ENCODE results near the gene BRK1.
"Not testable (repeated sequence)": the region's sequence is repeated elsewhere in the genome, so short reads cannot be mapped to it uniquely, and the experiment has no call there.

Gene BRK1

DNA sequence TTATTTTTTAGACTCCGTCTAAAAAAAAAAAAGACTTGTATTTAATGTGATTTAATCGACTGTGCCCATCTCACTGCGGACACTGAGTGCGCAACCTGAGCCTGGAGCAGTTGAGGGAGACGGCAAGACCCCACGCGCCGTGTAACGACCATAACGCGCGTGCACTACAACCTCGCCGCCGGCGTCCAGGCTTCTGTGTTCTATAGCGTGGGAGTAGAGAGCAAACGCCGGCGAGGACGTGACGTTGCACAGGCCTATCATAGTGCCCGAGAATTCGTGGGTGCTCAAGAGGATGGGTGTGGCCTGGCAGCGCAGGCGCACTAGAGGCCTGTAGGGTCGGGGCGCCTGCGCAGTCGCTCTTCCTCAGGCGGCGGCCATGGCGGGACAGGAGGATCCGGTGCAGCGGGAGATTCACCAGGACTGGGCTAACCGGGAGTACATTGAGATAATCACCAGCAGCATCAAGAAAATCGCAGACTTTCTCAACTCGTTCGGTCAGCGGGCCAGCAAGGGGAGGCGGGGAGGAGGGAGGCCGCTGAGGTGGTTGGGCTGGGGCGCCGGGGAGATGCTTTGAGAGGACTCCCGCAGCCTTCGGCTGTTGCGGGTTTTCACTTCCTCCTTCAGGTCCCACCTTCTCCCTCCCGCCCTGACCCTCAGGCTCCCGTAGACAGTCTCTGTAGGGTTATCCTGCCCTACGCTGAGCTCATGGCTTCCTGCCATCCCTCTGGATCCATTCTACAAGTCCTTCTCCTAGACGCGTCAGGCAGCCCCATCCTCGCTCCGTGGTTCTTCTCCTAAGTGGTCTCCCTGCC, at the start of gene BRK1:
TSS of gene BRK1 (plus strand) at position 350 of the 812 bp plus-strand sequence. CDS start at position 377, 27 bp downstream.
- DNase-seq (ENCODE audit: low read depth) = peak; percentile 90

DNA sequence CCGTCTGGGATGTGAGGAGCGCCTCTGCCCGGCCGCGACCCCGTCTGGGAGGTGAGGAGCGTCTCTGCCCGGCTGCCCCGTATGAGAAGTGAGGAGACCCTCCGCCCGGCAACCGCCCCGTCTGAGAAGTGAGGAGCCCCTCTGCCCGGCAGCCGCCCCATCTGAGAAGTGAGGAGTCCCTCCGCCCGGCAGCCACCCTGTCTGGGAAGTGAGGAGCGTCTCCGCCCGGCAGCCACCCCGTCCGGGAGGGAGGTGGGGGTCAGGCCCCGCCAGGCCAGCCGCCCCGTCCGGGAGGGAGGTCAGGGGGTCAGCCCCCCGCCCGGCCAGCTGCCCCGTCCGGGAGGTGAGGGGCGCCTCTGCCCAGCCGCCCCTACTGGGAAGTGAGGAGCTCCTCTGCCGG, 45.4 kb upstream of the BRK1 start:
- DNase-seq (ENCODE audit: low read depth) = not testable (repeated sequence)

DNA sequence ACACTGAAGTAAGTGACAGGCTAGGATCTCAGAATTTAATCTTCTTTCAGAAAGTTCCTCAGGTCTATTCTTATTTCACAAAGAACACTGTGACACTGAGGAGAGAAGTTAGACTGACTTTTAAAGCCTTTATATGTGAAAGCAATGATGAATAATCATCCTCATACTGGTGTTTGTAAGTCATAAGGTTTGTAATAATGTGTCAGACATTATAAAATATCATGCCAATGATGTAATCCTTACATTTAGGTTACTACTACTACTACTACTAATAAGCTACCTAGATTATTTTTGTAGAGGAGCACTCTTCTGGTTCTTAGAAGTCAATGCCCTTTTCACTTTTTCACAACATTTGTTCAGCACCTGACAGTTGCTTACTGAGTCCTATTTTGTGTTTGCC, 40.8 kb upstream of the BRK1 start:
- no peak for DNase-seq (ENCODE audit: low read depth)

DNA sequence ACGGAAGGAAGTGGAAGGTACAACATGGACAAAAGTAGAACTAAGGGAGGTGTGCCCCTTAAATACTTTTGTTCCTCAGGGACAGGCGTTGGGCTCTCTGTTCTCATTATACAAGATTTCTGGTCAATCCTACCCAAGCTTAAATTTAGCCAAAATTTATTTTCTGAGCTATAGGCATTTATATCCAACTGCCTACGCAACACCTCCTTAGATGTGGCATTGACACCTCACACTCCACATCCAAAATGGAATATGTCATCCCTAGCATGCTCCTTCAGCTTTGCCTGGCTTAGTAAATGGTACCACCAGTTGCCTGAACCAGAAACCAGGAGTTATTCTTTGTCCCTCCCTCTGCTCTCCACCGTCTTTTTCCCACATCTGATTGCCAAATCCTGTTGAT, 33.6 kb upstream of the BRK1 start:
- no peak for DNase-seq (ENCODE audit: low read depth)

DNA sequence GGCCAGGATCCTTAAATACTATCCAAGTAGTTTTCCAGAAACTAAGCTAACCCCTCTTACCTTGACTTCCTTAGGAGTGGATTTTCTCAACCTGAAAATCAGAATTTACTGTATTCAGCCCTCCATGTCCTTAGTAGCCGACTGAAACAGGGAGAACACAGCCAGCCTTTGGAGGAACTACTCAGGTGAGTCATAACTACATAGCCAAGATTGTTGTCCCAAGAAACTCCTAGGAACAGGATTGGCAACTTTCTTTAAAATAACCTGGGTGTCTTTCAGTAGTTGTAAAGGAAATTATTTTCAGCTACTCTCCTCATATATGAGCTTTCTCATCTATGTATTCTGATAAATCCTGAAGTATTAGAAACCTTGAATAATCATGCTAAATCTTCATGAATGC, 29.7 kb upstream of the BRK1 start:
- no peak for DNase-seq (ENCODE audit: low read depth)

DNA sequence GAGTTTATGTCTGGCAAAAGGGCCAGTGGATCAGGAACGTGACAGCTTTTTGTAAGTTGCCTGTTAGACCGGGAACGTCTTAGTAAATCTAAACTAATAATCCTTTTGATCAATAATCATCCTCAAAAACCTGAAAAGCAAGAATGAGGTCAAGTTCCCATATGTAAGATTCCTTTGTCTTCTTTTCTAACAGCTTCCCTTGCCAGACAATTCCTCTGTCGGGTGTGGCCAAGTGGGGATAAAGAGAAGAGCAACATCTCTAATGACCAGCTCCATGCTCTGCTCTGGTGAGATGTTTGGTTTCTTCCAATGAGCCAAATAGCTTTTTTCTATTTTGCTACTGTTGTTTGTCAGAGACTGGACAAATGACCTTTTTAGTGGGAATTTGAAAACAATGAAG, 27.2 kb upstream of the BRK1 start:
- no peak for DNase-seq (ENCODE audit: low read depth)

DNA sequence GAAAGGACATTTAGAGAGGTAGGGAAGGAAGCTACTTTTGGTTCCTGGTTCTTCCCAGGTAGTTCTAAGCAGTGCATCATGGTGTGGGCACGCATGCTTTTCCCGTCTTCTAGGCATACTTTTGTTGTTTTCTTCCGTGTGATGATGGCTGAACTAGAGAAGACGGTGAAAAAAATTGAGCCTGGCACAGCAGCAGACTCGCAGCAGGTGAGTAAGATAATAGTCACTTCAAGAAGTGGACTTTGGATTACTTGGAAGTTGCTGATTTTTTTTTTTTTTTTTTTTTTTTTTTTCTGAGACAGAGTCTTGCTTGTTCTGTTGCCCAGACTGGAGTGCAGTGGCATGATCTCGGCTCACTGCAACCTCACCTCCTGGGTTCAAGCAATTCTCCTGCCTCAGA, 25.3 kb upstream of the BRK1 start:
- DNase-seq (ENCODE audit: low read depth) = no peak

DNA sequence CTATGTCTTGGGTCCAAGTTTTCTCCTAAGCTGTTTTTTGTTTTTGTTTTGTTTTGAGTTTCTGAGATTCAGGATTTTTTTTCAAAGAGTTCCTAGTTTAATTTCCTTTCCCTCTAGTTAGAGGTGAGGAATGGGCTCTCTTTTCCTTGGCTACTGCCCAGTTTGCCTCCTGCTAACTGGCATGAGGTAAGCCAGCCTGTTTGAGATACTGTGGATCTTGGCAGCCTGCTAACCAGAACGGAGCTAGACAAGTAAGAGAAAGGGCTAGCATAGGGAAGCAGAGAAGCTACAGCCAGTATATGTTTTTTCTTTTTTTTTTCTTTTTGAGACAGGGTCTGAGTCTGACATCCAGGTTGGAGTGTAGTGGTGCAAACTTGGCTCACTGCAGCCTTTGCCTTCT, 24.7 kb upstream of the BRK1 start:
- not testable (repeated sequence) for DNase-seq (ENCODE audit: low read depth)

DNA sequence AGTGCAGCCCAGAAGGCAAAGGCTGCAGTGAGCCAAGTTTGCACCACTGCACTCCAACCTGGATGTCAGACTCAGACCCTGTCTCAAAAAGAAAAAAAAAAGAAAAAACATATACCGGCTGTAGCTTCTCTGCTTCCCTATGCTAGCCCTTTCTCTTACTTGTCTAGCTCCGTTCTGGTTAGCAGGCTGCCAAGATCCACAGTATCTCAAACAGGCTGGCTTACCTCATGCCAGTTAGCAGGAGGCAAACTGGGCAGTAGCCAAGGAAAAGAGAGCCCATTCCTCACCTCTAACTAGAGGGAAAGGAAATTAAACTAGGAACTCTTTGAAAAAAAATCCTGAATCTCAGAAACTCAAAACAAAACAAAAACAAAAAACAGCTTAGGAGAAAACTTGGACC, 24.1 kb upstream of the BRK1 start:
- not testable (repeated sequence) for DNase-seq (ENCODE audit: low read depth)

DNA sequence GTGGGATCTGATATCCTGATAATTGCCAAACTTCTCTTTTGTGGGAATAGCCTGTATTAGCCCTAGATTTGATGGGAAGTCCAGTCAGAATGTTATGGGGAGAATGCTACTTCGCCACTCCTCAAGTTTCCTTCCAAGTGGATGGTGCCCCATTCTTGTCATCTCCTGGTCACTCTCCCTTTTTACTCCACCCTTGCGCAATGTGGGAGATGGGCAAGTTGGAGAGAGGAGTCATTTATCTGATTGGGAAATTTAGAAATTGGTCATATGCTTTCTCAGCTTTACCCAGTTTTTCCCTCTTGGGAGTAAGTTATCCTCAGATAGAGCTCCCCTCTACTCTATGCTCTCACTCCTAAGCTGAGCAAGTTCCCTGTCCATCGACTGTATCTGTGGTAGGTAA, 21.8 kb upstream of the BRK1 start:
- DNase-seq (ENCODE audit: low read depth) = no peak

DNA sequence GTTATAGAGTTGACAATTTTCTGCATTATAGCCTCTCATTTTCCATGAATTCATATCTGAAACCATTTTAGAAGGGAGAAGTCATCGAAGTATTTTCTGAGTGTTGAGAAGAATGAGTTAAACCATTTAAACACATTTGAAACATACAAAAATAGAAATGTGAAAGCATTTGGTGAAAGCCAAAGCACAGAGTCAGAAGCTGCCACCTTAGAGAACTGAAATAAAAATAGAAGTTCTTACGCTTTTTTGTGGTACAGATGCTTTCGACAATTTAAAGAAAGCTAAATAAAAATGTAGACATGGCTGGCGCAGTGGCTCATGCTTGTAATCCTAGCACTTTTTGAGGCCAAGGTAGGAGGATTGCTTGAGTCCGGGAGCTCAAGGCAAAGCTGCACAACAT, 16.4 kb upstream of the BRK1 start:
- no peak for DNase-seq (ENCODE audit: low read depth)

DNA sequence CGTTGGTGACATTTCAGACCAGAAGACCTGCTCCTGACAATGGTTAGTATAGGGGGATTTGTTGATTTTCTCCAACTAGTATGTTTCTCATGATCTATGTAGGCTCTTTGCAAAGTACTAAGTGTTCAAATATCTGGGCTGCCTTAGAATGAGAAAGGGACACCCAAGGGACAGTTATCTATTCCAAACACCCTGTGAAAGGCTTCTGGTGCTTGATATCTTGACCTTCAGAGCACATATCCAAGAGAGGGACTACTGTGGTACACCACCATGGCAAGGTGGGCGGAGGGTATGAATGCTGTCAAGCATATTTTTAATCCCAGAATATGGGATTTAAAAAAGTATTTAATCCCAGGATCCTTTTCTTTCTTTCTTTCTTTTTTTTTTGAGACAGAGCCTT, 8.6 kb upstream of the BRK1 start:
- DNase-seq (ENCODE audit: low read depth) = no peak

DNA sequence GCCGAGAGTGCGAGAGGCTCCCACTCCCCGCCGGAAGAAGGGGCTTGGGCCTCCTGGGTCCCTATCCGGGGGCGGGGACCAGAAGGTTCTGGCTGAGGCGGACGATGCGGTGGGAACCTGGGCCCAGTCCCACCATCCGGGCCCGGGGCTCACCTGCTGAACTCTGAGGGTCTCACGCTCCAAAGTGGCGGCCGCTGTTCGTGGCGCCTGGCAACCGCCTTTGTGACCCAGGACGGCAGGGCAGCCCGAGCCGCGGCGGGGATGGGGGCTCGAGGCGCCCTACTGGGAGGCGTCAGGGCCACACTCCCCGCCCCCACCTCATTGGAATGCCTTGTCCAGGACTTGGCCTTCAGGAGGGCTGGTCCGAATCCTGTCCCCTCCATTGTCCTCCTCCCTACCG, 7.4 kb upstream of the BRK1 start, which contains the start of gene FANCD2OS:
TSS of gene FANCD2OS (minus strand) at position 165 of the 400 bp plus-strand sequence. CDS start 3,481 bp downstream, outside the sequence.
- no peak for DNase-seq (ENCODE audit: low read depth)

DNA sequence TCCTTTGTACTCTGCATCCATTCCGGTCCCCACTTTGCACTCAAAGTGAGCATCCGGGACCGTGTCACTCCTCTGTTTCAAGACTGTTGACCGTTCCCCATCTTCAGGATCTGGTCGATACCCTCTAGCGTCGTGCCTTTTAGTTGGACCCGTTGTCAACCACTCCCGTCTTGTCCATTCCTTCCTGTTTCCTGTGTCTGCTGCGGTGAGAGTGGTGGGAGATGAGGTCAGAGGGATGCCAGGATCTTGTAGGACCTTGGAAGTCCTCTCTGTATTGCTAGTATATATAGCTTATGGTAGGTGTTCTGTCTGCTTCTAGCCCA, 624 bp downstream of the BRK1 start:
- peak; percentile 16 for DNase-seq (ENCODE audit: low read depth)

DNA sequence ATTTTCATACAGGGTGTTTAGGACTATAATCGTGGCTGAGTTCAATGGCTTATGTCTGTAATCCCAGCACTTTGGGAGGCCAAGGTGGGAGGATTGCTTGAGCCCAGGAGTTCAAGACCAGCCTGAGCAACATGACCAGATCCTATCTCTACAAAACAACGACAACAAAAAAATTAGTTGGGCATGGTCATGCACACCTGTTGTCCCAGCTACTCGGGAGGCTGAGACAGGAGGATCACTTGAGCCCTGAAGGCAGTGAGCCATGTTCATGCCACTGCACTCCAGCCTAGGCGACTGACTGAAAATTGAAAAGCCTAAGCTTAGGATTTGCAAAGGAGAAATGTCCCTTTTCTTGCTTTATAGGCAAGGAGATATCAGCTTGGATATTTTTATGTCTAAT, 1.5 kb downstream of the BRK1 start:
- DNase-seq (ENCODE audit: low read depth) = no peak

DNA sequence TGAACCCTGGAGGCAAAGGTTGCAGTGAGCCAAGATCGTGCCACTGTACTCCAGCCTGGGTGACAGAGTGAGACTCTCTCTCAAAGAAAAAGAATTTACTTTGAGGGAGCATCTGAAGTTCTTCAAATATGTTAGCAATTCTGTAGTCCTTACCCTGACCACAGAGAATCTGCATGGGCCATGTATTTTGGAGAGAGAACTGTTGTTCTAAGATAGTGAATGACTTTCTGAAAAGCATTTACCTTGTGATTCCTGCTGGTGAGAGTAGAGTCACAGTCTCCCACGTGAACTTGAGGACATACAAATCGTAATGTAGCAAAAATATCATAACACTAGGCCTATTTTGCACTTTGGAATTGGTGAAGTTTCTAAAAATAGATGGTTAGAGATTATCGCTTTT, 3.9 kb downstream of the BRK1 start:
- DNase-seq (ENCODE audit: low read depth) = no peak

DNA sequence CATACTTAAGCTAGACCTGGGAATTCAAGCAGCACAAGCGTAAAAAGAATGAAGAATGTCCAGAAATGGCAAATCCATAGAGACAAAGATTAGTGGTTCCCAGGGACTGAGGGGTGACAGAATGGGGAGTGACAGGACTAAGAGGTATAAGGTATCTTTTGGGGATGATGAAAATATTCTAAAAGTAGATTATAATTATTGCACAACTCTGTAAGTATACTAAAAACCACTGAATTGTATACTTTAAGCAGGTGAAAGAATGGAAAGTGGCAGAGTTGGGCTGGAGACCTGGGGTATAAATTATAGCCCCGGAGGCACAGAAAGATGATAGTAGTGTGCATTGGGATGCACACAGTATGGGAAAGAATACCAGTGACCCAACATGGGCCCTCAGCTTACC, 5.6 kb downstream of the BRK1 start:
- no peak for DNase-seq (ENCODE audit: low read depth)

DNA sequence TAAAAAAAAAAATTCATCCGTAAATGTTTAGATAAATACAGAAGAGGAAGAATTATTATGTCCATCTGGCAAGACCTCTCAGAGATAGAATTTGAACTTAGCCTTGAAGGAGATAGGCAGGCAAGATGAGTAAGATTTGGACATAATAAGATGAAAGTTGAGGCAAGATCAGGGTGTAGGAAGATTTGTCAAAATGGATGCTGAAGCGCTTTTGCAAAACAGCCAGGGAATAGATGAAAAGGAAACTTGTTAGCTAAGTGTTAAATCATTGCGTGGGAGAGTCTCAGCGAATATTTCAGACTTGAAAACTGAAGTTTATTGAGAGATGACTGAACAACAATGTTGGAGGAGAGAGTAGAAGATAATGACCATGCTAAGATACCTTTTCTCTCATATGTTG, 7.2 kb downstream of the BRK1 start:
- DNase-seq (ENCODE audit: low read depth) = no peak

DNA sequence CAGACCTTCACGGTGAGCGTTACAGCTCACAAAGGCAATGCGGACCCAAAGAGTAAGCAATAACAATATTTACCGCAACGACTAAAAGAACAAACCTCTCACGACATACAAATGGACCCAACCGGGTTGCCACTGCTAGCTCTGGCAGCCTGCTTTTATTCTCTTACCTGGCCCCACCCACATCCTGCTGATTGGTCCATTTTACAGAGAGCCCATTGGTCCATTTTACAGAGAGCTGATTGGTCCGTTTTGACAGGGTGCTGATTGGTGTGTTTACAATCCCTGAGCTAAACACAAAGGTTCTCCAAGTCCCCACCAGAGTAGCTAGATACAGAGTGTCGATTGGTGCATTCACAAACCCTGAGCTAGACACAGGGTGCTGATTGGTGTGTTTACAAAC, 20.4 kb downstream of the BRK1 start:
- DNase-seq (ENCODE audit: low read depth) = not testable (repeated sequence)

DNA sequence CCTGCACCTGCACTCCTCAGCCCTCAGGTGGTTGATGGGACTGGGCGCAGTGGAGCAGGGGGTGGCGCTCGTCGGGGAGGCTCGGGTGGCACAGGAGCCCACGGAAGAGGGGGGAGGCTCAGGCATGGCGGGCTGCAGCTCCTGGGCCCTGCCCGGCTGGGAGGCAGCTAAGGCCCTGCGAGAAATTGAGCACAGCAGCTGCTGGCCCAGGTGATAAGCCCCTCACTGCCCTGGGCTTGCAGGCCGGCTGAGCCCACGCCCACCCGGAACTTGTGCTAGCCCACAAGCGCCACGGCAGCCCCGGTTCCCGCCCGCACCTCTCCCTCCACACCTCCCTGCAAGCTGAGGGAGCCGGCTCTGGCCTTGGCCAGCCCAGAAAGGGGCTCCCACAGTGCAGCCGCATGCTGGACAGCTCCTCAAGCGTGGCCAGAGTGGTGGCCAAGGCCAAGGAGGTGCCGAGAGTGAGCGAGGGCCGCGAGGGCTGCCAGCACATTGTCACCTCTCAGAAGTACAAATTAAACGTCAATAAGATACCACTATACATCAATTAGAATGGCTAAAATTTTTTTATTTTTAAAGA, 21.0 kb downstream of the BRK1 start:
- no peak for DNase-seq (ENCODE audit: low read depth)

DNA sequence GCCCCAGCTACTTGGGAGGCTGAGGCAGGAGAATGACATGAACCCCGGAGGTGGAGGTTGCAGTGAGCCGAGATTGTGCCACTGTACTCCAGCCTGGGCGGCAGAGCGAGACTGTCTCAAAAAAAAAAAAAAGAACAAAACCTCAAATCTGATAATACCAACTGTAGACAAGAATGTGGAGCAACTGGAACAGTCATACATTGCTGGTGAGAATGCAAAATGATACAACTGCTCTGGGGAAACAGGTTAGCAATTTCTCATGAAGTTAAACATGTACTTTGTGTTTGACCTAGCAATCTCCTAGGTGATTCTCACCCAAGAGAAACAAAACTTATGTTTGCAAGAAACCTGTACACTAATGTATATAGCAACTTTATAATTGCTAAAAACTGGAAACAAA, 21.7 kb downstream of the BRK1 start:
- no peak for DNase-seq (ENCODE audit: low read depth)

DNA sequence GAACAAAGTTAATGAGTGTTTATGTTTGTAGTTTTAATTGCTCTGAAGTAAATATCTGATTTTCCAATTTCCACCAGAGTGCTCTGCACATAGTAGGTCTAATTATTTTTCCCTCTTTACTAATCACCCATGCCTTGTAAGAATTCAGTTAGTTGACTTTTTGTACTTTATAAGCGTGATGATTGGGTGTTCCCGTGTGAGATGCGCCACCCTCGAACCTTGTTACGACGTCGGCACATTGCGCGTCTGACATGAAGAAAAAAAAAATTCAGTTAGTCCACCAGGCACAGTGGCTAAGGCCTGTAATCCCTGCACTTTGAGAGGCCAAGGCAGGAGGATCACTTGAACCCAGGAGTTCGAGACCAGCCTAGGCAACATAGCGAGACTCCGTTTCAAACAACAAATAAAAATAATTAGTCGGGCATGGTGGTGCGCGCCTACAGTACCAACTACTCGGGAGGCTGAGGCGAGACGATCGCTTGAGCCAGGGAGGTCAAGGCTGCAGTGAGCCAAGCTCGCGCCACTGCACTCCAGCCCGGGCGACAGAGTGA, 25.6 kb downstream of the BRK1 start:
- no peak for DNase-seq (ENCODE audit: low read depth)

DNA sequence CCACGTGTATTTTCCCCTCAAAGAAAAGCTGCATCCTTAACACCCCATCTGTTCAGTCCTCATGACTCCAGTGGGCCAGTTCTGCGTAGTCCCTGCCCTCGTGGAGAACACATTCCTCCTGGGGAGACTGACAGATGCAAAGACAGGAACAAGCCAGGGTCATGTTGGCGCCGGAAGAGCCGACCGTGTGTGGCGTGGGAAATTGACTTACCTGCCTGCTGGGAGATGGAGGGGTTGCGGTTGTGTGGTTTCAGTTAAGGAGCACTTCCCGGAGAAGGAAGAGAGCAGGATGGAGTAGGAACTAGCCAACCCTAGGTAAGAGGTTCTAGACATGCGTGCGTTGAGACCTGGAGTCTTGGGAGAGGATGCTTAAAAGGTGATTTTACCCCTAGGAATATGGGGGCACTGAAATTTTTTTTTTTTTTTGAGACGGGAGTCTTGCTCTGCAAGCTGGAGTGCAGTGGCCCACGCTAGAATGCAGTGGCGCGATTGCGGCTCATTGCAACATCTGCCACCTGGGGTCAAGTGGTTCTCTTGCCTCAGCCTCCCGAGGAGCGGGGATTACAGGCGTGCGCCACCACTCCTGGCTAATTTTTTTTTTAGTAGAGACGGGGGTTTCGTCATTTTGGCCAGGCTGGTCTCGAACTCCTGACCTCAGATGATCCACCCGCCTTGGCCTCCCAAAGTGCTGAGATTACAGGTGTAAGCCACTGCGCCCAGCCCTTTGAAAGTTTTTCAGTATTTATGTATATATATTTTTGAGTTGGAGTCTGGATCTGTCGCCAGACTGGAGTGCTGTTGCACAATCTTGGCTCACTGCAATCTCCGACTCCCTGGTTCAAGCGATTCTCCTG, 27.5 kb downstream of the BRK1 start:
- no peak for DNase-seq (ENCODE audit: low read depth)
